NCI-H2227 treated with DMSO at 0.1 percent for 48 hours (cell line): ENCODE results near the gene CYTH3.
"Not testable (repeated sequence)": the region's sequence is repeated elsewhere in the genome, so short reads cannot be mapped to it uniquely, and the experiment has no call there.

ENCODE experiments used
- DNase-seq: peaks from one replicate; lab custom pipeline; 2025; lab: John Stamatoyannopoulos, UW

Gene CYTH3

DNA sequence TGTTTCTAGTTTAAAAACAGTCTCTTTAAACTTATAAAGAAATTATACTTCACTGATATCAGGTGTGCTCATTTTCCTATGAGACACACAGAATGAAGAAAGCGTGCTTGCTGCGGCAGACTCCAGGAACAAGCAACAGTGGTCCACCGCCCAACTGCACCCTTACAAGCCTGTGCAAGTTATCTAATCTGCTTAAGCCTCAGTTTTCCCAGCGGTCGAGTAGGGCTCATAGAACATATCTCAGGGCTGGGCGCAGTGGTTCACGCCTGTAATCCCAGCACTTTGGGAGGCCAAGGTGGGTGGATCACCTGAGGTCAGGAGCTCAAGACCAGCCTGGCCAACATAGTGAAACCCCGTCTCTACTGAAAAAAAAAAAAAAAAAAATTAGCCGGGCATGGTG lies 43.1 kb downstream of the CYTH3 start:
- not testable (repeated sequence) for DNase-seq

DNA sequence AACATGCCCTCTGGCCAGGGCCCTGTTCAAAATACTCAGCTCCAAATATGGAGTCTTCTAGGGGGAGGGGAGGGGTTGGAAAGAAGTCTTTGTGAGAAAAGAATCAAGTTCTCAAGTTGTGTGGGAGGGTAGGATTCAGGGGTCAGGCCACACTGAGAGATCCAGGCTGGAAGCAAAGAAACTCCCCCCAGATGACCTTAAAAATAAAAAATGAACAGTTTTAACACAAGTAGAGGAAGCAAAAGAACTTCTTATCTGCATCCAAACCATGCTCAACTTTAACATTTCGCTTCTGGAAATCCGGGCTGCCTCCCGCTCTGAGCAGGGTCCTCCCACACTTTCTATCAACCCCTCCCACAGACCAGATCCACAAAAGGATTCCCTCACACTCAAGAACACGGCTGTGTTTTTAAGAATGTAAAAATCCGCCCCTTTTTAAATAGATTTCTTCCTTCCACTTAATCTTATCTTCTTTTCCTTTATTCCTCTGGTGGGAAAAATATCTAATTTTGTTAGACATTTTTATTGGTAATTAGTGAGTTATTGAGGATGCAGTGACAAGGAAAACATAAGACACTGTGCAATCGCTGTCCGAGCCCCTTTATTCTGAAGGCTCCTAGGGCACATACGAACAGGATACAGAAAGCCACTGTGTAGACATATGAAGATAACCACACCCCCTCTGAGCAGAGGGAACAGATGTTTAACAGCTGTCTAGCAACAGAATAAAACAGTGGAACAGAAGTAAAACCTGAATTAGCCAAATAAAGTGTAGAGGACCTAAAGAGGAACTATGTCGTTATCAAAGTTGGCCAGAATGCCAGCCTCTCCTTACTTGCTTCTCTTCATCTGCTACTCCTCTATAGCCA lies 43.8 kb downstream of the CYTH3 start:
- no peak for DNase-seq

DNA sequence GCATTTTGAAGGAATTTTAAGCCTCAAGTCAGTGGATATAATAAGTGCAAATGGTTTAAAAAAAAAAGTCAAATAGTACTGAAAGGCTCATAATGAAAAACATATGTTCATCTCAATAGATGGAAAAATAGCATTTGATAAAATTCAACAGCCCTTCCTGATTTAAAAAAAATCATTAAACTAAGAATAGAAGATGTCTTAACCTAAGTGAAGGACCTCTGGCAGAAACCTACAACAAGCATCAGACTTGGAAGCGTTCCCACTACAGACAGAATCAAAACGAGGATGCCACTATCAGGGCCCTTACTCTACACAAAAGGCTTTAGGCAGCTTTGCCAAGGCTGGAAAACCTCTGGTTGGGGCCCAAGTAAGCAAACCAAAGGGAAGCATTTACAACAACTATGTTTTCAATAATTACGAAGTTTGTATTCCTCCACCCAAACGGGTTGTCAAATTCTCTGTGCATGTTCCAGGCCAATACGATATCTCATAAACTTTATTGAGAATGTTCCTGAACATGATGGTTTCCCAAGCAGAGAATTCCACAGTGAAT lies 45.1 kb downstream of the CYTH3 start:
- DNase-seq: peak; percentile 3

DNA sequence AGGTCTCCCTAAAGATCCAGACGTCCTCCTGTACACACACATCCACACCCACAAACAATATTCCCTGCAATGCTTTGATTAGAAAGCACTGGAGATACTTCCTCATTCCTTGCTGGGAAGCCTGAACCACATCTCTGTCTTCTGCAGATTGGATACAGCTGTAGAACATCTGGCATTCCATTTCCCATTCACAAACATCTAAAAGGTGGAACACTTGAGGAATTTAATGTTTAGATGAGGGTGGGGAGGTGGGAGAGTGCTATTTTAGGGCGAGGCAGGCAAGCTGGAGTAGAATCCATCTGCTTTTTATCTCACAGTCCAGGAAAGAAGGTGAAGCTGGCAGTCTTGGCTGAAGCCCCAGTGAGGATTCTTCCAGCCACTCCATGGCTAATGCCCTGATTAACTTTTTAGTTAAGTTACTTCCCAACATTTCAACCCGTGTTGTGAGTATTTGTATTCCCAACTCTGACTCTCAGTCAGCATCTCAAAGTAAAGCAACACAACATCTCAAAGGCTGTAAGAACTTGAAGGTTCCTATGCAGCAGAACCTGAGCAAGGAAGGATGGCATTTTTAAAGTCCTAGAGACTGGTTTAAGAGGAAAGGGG lies 46.1 kb downstream of the CYTH3 start:
- no peak for DNase-seq

DNA sequence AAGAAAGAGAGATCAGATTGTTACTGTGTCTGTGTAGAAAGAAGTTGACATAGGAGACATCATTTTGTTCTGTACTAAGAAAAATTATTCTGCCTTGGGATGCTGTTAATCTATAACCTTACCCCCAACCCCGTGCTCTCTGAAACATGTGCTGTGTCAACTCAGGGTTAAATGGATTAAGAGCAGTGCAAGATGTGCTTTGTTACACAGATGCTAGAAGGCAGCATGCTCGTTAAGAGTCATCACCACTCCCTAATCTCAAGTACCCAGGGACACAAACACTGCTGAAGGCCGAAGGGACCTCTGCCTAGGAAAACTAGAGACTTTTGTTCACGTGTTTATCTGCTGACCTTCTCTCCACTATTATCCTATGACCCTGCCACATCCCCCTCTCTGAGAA lies 49.0 kb downstream of the CYTH3 start:
- not testable (repeated sequence) for DNase-seq

DNA sequence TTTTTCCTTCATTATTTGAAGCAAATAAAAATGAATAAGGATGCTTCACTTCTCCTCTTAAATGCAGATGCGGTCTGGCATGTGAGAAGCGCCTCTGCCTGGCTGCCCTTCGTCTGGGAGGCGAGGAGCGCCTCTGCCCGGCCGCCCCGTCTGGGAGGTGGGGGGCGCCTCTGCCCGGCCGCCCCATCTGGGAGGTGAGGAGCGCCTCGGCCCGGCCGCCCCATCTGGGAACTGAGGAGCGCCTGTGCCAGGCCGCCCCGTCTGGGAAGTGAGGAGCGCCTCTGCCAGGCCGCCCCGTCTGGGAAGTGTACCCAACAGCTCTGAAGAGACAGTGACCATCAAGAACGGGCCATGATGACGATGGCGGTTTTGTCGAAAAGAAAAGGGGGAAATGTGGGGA lies 49.4 kb downstream of the CYTH3 start:
- not testable (repeated sequence) for DNase-seq

DNA sequence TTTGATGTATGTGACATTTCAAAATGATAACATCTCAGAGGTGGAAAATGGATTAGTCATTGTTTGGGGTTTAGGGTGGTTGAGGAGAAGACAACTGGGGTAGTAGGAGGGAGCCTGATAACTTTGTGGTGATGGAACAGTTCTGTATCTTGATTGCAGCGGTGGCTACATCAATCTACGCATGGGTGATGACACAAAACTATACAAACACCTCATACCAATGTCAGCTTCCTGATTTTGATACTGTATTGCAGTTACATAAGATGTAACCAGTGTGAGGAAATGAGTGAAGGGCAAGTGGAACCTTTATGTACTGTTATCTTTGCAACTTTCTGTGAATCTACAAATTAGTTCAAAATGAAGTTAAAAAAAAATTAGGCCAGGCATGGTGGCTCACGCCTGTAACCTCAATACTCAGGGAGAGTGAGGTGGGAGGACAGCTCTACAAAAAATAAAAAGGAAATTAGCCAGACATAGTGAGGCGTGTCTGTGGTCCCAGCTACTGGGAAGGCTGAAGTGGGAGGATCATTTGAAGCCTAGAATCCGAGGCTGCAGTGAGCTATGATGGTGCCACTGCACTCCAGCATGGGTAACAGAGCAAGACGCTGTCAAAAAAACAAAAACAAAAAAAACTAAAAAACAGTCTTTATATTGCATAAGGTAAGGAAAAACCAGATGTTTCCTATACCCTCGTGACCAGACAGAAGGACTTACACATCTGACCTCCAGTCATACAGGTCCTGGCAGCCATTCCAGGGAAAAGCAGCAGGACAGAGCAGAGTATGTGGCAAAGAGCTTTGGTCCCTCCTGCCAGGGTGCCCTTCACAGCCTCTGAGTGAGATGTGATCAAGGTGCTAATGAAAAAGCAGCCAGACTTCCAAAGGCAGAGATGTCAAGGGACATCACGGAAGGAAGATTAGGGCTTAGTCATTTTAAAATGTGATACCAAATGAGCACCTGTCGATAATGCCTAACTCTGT lies 50.8 kb downstream of the CYTH3 start:
- no peak for DNase-seq

DNA sequence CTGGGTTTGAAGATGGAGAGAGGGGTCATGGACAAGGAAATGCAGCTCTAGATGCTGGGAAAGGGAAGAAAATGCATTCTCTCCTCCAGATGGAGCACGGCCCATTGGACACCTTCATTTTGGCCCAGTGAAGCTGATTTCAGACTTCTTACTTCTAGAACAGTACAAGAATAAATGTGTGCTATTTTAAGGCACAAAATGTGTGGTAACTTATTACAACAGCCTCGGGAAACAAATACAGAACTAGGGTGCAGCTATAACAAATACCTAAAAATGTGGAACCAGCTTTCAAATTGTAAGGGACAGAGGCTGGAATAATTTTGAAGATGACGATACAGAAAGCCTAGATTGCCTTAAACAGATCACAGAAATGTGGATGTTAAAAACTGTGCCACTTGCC lies 54.1 kb downstream of the CYTH3 start:
- no peak for DNase-seq

DNA sequence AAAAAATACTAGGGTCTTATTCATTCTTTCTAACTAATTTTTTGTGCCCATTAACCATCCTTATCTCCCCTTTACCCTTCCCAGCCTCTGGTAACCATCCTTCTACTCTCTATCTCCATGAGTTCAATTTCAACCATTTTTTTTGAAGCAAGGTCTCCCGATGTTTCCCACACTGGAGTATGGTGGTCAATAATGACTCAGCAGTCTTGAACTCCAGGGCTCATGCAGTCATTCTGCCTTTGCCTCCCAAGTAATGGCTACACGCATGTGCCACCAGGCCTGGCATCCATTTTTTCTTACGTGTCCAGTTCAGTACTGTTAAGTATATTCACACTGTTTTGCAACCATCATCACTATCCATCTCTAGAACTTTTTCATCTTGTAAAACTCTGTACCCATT lies 60.4 kb downstream of the CYTH3 start:
- no peak for DNase-seq

DNA sequence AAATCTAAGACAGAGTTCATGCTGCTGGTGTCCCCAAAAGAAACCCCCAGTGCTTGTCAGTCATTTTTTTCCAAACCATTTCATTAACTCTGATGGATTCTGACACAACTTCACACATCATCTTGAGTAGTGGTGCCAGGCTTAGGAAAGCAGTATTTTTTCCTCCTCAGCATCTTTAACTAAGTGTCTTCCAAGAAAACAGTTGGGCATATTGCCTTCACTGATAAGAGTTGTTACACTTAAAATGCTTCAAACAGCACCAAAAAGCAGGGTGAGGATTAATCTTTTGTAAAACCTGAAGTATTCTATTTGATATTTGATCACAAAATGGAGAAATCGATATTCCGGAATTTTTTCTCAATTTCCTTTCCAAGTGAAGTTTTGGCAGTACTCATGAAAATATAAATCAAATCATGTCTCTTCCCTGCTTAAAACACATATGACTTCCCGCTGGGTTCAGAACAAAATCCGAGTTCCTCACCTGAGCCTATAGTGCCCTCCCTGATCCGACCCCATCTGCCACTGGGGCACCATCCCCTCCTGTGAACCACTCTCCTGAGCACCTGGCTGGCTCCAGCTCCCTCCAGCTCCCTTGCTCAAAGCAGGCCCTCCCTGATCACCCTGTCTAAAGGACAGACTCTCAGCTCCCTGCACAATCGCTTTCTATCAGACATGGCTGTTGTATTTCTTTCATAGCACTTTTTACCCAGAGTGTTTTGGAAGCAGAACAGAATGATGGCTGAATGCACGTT lies 61.6 kb downstream of the CYTH3 start:
- DNase-seq: no peak

DNA sequence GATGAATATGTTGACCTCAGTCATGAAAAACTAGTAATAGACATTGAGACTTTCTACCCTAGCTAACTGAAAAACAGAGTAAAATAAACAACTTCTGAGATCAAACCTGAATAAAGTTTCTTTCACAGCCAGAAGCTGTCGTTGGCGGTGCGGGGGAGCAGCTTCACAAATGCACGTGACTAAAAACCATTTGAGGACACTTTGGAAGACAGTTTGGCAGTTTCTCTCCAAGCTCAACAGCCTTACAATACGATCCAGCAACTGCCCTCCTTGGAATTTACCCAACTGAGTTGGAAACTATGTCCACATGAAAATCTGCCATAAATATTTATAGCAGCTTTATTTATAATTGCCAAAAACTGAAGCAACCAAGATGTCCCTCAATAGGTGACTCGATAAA lies 63.1 kb downstream of the CYTH3 start:
- DNase-seq: no peak

DNA sequence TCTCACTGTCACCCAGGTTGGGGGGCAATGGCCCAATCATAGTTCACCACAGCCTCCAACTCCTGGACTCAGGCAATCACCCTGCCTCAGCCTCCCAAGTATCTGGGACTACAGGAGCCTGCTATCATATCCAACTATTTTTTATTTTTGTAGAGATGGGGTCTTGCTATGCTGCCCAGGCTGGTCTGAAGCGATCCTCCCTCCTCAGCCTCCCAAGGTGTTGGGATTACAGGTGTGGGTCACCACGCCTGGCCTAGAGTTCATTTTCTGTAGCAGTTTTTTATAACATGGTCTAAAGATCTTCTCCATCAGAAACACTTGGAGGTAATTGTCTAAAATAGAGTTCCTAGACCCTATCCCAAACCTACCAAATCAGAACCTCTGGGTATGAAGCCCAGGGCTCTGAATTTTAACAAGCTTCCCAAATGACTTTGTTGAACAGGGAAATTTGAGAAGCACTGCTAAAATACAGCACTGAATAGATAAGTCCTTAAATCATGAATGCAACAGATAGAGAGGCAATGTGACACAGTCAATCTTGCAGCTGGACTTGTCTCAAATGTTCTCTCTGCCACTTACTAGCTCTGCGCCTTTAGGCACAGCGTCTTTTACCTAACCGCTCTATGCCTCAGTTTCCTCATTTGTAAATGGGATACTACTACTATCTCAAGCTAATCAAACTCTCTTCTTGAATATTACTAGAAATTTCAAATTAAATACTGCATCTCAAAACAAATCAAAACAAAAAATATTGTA lies 63.7 kb downstream of the CYTH3 start:
- no peak for DNase-seq

DNA sequence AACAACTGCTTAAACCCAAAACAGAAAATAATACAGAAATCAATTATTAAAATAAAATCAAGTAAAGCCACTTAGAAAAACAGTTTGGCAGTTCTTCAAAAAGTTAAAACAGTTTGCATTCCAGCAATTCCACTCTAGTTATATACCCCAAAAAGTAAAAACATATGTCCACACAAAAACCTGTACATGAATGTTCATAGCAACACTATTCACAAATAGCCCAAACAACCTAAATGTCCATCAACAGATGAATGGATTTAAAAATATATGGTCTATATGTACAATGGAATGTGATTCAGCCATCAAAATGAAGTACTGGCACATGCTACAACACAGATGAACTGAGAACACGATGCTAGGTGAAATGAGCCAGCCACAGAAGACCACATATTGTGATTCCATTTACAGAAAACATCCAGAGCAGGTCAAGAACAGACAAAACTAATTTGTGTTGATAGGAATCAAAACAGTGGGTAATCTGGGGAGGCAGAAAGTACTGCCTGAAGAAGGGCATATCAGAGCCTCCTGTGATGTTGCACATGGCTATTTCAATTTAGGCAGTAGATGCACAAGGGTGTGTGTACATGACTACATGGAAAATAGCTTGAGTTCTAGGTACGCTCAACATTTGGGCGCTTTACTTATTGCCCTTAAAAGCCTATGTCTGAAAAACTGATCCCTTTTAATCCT lies 66.3 kb downstream of the CYTH3 start:
- DNase-seq: no peak

DNA sequence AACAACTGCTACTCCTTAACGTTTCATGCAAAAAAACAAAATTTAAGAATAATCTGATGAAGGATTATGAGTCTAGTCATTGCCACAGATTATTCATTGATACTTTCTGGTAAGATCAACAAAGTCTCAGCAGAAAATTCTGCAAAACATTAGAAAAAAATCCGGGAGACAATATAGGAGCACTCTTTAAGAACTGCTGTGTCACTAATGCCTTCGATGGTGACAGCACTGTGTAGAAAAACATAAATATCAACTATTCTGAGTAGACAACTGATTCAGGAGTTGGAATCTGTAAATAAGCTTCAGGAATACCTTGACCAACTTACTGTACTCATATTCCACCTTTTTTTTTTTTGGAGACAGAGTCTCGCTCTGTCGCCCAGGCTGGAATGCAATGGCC lies 69.0 kb downstream of the CYTH3 start:
- DNase-seq: no peak

DNA sequence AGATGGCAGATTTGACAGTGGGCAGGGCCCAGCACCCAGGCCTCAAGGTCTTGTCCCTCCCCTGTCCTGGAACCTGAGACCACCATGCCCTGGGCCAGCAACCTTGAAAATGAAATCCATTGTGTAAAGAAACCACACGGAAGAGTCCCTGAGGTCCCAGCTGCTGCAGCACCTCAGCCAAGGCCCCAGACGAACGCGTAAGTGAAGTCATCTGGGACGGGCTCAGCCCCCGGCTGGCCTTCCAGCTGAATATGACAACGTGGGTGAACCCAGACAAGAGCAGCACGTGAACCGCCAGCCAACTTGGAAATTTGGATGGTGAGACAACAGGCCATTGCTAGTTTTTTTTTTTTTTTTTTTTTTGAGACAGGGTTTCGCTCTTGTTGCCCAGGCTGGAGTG lies 70.3 kb downstream of the CYTH3 start:
- no peak for DNase-seq

DNA sequence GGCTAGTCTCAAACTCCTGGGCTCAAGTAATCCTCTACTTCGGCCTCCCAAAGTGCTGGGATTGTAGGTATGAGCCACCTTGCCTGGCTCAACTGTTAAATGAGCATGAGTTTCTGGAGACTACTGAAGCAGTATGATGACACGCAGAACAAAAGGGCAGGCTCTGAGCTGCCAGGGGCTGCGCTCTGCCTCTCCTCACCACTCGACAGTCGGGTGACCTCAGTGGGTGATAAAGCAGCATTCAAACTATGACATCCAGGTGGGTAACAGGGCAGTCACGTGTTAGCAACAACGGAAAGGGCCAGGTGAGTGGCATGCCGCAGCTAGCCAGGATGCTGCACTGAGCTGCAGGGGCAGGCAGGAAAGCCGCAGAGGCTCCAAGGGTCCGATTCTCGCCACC lies 71.5 kb downstream of the CYTH3 start:
- DNase-seq: no peak

DNA sequence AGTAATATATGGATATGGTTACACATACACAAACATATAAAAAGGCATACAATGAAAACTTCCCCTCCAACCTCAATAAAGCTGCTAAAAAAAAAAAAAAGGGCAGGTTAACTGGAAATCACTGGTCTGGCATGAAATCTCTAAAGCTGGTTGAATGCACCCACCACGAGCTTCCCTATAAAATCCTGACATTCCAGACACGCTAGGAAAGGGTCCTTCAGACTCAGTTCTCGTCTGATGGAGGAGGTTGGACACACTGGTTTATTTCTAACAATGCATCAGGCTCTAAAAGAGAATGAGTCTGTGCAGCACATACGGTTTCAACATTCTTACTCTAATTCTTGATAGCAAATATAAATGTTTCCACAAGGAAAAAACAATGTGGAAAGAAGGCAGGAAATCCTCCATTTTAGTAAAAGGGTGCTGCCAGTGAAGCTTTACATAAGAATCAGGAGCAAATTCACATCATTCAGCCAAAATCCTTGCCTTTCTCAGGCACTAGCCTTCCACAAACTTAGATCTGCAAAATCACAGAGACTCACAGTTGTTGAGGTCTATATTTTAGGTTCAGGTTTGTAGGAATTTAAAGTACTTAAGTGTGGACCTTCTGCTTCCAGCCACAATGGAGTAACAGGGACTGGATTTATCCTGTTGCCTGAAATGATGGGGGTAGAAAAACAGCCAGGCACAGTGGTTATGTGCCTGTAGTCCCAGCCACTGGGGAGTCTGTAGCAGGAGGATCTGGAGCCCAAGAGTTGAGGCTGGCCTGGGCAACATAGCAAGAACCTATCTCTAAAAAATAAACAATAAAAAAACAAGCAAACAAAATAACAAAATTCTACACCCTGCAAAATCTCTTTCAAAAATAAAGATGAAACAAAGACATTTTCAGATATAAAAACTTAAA lies 73.5 kb downstream of the CYTH3 start:
- DNase-seq: no peak

DNA sequence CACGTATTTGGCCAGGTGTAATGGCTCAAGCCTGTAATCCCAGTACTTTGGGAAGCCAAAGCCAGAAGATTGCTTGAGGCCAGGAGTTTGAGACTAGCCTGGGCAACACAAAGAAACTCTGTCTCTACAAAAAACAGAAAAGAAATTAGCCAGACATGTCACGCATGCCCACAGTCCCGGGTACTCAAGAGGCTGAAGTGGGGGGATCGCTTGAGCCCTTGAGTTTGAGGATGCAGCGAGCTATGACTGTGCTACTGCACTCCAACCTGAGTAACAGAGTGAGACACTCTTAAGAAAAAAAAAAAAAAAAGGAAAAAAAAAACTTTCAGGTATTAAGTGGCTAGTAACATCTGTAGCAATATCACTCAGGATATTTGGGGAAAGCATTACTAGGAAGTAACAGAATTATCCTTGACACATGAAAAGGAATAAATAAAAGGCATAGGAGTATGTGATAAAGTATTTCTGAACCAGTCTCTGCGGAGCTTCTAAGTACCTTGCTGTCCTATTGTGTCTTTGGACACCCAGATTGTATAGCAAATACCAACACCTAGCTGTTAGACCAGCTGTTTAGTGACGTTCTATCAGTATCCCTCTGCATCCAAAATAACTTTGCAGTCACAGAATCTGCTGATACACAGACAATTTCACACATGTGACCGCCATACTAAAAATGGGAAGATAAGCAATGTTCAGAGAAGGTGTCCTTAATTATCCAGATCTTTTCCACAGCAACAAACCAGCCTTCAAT lies 74.4 kb downstream of the CYTH3 start:
- no peak for DNase-seq
